GM20431 (cell line): ENCODE data around the gene CNOT10.
"Not testable (repeated sequence)": the region's sequence is repeated elsewhere in the genome, so short reads cannot be mapped to it uniquely, and the experiment has no call there.

ENCODE experiments used
- in situ Hi-C: fragments of 300-500 bp; cut with MseI, MboI; formaldehyde crosslinking; loops from one replicate; pipeline ENCODE4 v1.15.0; 2020; ENCODE audit warnings: low sequenced_read_pairs; ENCODE audit not compliant: unreplicated experiment

CNOT10 gene

GRCh38 chr3:32743470-32743869 is 58.5 kb downstream of the CNOT10 start:
- in situ Hi-C loops = loop anchor here (25.0 kb wide), 1 partner anchor 344 kb away; the partner anchor contains the start of genes GLB1 and TMPPE

GRCh38 chr3:32743934-32744333 is 58.9 kb downstream of the CNOT10 start:
- in situ Hi-C loops = loop anchor here (25.0 kb wide), 1 partner anchor 343 kb away; the partner anchor contains the start of genes GLB1 and TMPPE

- in situ Hi-C loops = no loop called here
Measured at GRCh38 chr3:32751377-32751776, 66.4 kb downstream of the CNOT10 start.

- in situ Hi-C loops = no loop called here
Measured at GRCh38 chr3:32755761-32756160, 70.8 kb downstream of the CNOT10 start.

GRCh38 chr3:32757618-32758374 is 72.8 kb downstream of the CNOT10 start:
- in situ Hi-C loops = no loop called here

- in situ Hi-C loops = no loop called here
Measured at GRCh38 chr3:32758375-32758753, 73.4 kb downstream of the CNOT10 start.

GRCh38 chr3:32759342-32759741 is 74.4 kb downstream of the CNOT10 start:
- in situ Hi-C loops = no loop called here

- in situ Hi-C loops = no loop called here
Measured at GRCh38 chr3:32764481-32764880, 79.5 kb downstream of the CNOT10 start.

- in situ Hi-C loops = no loop called here
Measured at GRCh38 chr3:32778389-32778788, 93.4 kb downstream of the CNOT10 start.

- in situ Hi-C loops = no loop called here
Measured at GRCh38 chr3:32780071-32780734, 95.2 kb downstream of the CNOT10 start.

GRCh38 chr3:32780735-32781210 is 95.8 kb downstream of the CNOT10 start:
- in situ Hi-C loops = no loop called here

- in situ Hi-C loops = no loop called here
Measured at GRCh38 chr3:32781211-32781968, 96.4 kb downstream of the CNOT10 start.

- in situ Hi-C loops = not testable (repeated sequence)
Measured at GRCh38 chr3:32781969-32782270, 96.9 kb downstream of the CNOT10 start.

GRCh38 chr3:32782407-32782806 is 97.4 kb downstream of the CNOT10 start:
- in situ Hi-C loops = no loop called here

GRCh38 chr3:32791833-32792232 is 106.8 kb downstream of the CNOT10 start:
- in situ Hi-C loops = no loop called here

GRCh38 chr3:32794487-32795308 is 109.7 kb downstream of the CNOT10 start:
- in situ Hi-C loops = no loop called here

GRCh38 chr3:32796384-32796950 is 111.5 kb downstream of the CNOT10 start:
- in situ Hi-C loops = not testable (repeated sequence)

- in situ Hi-C loops = no loop called here
Measured at GRCh38 chr3:32797776-32798175, 112.8 kb downstream of the CNOT10 start.

GRCh38 chr3:32801440-32801839 is 116.5 kb downstream of the CNOT10 start:
- in situ Hi-C loops = not testable (repeated sequence)

GRCh38 chr3:32813180-32813579 is 128.2 kb downstream of the CNOT10 start:
- in situ Hi-C loops = no loop called here
